Measurements from ENCODE around the gene VEZF1.

Gene VEZF1

GRCh38 chr17:57999496-58000017 lies 11.5 kb upstream of the VEZF1 start:
- DNase-seq (ENCODE audit: low spot score), result peak; percentile 90

GRCh38 chr17:57999010-57999495 lies 11.0 kb upstream of the VEZF1 start:
- no peak for DNase-seq (ENCODE audit: low spot score)

- peak; percentile 23 for DNase-seq (ENCODE audit: low spot score)
Observed at GRCh38 chr17:57997085-57997809, 9.2 kb upstream of the VEZF1 start.

- peak; percentile 83 for DNase-seq (ENCODE audit: low spot score)
Observed at GRCh38 chr17:57995076-57995956, 7.3 kb upstream of the VEZF1 start.

- no peak for DNase-seq (ENCODE audit: low spot score)
Observed at GRCh38 chr17:57994436-57994835, 6.4 kb upstream of the VEZF1 start.

GRCh38 chr17:57993471-57994365 lies 5.7 kb upstream of the VEZF1 start:
- peak; percentile 81 for DNase-seq (ENCODE audit: low spot score)

GRCh38 chr17:57991537-57991936 lies 3.5 kb upstream of the VEZF1 start:
- DNase-seq (ENCODE audit: low spot score), result no peak

- DNase-seq (ENCODE audit: low spot score), result no peak
Observed at GRCh38 chr17:57990037-57990436, 2.0 kb upstream of the VEZF1 start.

GRCh38 chr17:57988301-57989250 lies 522 bp upstream of the VEZF1 start:
- DNase-seq (ENCODE audit: low spot score), result peak; percentile 67

- DNase-seq (ENCODE audit: low spot score), result peak; percentile 36
Observed at GRCh38 chr17:57986841-57987580, 1.0 kb downstream of the VEZF1 start.

GRCh38 chr17:57985675-57985974 lies 2.4 kb downstream of the VEZF1 start:
- DNase-seq (ENCODE audit: low spot score), result no peak

GRCh38 chr17:57984936-57985674 lies 2.9 kb downstream of the VEZF1 start:
- no peak for DNase-seq (ENCODE audit: low spot score)

GRCh38 chr17:57984261-57984890 lies 3.7 kb downstream of the VEZF1 start:
- DNase-seq (ENCODE audit: low spot score), result no peak

- DNase-seq (ENCODE audit: low spot score), result no peak
Observed at GRCh38 chr17:57983446-57983845, 4.6 kb downstream of the VEZF1 start.

- DNase-seq (ENCODE audit: low spot score), result no peak
Observed at GRCh38 chr17:57982452-57983170, 5.4 kb downstream of the VEZF1 start.

GRCh38 chr17:57980522-57980921 lies 7.5 kb downstream of the VEZF1 start:
- DNase-seq (ENCODE audit: low spot score), result no peak

GRCh38 chr17:57979076-57979475 lies 9.0 kb downstream of the VEZF1 start:
- DNase-seq (ENCODE audit: low spot score), result no peak

- no peak for DNase-seq (ENCODE audit: low spot score)
Observed at GRCh38 chr17:57976594-57976993, 11.5 kb downstream of the VEZF1 start.
